HepG2 (cell line): ENCODE measurements around the gene UBALD1.

ENCODE experiments used
- BRCA1 ChIP-seq: sonication (generic); formaldehyde crosslinking; IDR thresholded peaks from 2 replicates; pipeline ENCODE4 v1.4.0; 2020; ENCODE audit warnings: missing genetic modification reagents
- ESRRA ChIP-seq: sonication (generic); formaldehyde crosslinking; IDR thresholded peaks from 2 replicates; pipeline ENCODE4 v1.5.1; 2020; ENCODE audit warnings: mild to moderate bottlenecking, low read depth, missing genetic modification reagents
- FOXA1 ChIP-seq, 2 experiments: fragments of 450-650 bp in 1 of 2; sonication (generic) in 1 of 2; formaldehyde crosslinking in 1 of 2; IDR thresholded peaks; 2 replicates each; pipeline versions ENCODE4 v1.4.0 to v1.6.1; 2016 to 2020; ENCODE audit warnings: missing genetic modification reagents in 1 of 2
- HOXA7 ChIP-seq: sonication (generic); formaldehyde crosslinking; IDR thresholded peaks from 2 replicates; pipeline ENCODE4 v1.8.1; 2022; ENCODE audit warnings: mild to moderate bottlenecking, missing genetic modification reagents, moderate library complexity
- MIER3 ChIP-seq: IDR thresholded peaks from 2 replicates; pipeline ENCODE4 v1.6.1; 2016; ENCODE audit warnings: missing compliant biosample characterization, borderline replicate concordance
- MYC ChIP-seq: sonication (generic); formaldehyde crosslinking; IDR thresholded peaks from 2 replicates; pipeline ENCODE4 v1.9.0; 2021; ENCODE audit warnings: missing genetic modification reagents, borderline replicate concordance
- POLR2A ChIP-seq, 2 experiments: IDR thresholded peaks; 2 replicates each; pipeline ENCODE4 v1.6.1; 2011; ENCODE audit warnings: low read depth in 2 of 2, low read length in 2 of 2, mild to moderate bottlenecking in 1 of 2, moderate library complexity in 1 of 2; ENCODE audit not compliant: insufficient read depth in 1 of 2
- RFX5 ChIP-seq: IDR thresholded peaks from 2 replicates; pipeline ENCODE4 v1.6.1; 2011; ENCODE audit warnings: low read depth, low read length, improper control_type of control experiment
- SYNCRIP ChIP-seq: fragments of 200-400 bp; formaldehyde crosslinking; IDR thresholded peaks from 2 replicates; pipeline ENCODE4 v1.6.1; 2018; ENCODE audit warnings: mild to moderate bottlenecking, low read depth, low read length; ENCODE audit not compliant: insufficient read depth
- ZNF549 ChIP-seq: sonication (generic); formaldehyde crosslinking; IDR thresholded peaks from 2 replicates; pipeline ENCODE4 v1.5.0; 2020; ENCODE audit warnings: missing genetic modification reagents
- ZNF75D ChIP-seq: sonication (generic); formaldehyde crosslinking; IDR thresholded peaks from 2 replicates; pipeline ENCODE4 v1.8.1; 2023; ENCODE audit warnings: missing genetic modification reagents, mild to moderate bottlenecking, borderline replicate concordance
- ZNF781 ChIP-seq: sonication (generic); formaldehyde crosslinking; IDR thresholded peaks from 2 replicates; pipeline ENCODE4 v1.5.1; 2020; ENCODE audit warnings: borderline replicate concordance, mild to moderate bottlenecking, missing genetic modification reagents; ENCODE audit errors: not compliant biosample characterization
- TF ChIP-seq, protein P1 (sequence below): IDR thresholded peaks from 2 replicates; pipeline ENCODE4 v1.6.1; 2012; ENCODE audit warnings: inconsistent platforms

DNA sequence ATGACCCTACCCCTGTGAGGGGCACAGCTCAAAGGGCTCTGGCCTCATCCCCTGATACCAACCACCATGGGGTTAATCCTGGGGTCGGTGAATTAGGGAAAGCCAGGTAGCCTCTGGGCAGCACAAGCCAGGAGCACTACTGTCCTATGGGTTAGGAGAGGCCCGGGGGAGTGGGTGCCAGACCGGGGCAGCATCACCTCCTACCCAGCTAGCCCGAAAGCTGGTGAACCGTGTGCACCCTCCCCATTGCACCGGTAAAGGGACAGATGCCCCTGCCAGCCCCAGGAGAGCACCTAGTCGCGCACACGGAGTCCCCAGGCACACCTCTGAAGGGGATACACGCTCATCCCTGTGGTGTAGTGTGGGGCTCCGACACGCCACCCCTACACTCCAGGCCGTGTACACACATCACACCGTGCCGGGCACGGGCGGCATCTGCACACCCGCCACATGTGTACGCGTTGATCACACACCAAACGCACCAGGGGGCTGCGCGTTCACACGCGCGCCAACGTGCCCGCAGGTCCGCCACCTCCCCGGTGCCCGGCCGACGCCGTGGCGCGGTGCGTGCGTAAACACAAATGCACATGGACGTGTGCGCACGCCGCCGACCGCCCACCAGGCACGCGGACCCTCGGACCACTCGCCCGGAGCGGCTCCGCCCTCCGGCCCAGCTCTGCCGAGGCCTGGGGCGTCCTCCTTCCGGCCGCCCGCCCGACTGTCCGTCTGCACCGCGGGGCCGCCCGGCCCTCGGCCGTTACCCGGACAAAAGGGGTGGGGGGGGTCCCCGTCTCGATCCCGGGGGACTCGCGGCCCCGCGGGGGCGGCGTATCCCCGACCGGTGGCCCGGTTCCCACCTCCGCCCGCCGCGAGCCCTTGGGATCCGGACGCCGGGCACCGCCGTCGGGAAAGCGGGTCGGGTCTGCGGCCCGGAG, 785 bp downstream of the UBALD1 start:
- TF ChIP-seq FOXA1 (IDR thresholded peaks at IDR 0.05) (no peak), FOXA1 (CRISPR knock-in tag; IDR thresholded peaks at IDR 0.05) (peak; percentile 65), HOXA7 (CRISPR knock-in tag) (no peak), ZNF781 (CRISPR knock-in tag) (no peak), POLR2A (IDR thresholded peaks at IDR 0.05; ENCODE audit: insufficient read depth in 1 of 2, low read depth in 2 of 2, low read length in 2 of 2) (0 out of 4 replicates have a peak, but pooled peaks of 1 of the 2 experiments have one; percentile 43), MYC (CRISPR knock-in tag) (peak; percentile 77), ESRRA (CRISPR knock-in tag) (no peak), RFX5 (no peak), ZNF549 (no peak), MIER3 (no peak), BRCA1 (CRISPR knock-in tag) (no peak), SYNCRIP (no peak), ZNF75D (CRISPR knock-in tag) (no peak)
- TF ChIP-seq, protein P1, sequence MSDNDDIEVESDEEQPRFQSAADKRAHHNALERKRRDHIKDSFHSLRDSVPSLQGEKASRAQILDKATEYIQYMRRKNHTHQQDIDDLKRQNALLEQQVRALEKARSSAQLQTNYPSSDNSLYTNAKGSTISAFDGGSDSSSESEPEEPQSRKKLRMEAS: peak; percentile 91
